Measurements from ENCODE around the gene CD40.

Gene CD40

DNA sequence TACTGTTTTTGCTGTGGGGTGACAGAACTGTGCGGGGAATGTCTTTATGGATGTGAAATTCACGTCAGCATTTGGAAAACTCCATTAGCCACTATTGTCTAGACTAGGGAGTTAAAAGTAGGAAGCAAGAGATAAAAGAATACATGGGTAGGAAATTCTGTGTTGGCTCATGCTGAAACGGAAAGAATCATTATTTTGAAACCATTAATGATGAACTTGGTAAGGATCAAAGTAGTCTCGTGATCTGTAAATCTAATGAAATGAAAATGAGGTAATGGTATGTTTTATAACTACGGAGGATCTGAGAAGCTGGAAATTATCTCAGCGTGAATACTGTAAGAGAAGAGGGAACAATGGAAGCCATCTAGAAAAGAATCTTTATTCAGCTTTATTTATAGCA, 11.1 kb upstream of the CD40 start:
- no peaks in the 10 kb centered on the region for H3K36me3 ChIP-seq
- intact Hi-C loops (cut with DNase I; ENCODE audit: low total_unique reads): loop anchor here (5.0 kb wide), 1 partner anchor 1680 kb away; the partner anchor contains the start of gene SULF2
- H3K27me3 ChIP-seq: peaks cover 0 to 37% of the 10 kb centered on the region in 2 donors
- no peak overlapping the region for H3K27ac ChIP-seq
- H3K9me3 ChIP-seq: no peaks in the 10 kb centered on the region
- no peak for DNase-seq
- H3K4me3 ChIP-seq: no peak overlapping the region
- H3K4me1 ChIP-seq: no peaks in the 10 kb centered on the region
- TF ChIP-seq, protein P1, sequence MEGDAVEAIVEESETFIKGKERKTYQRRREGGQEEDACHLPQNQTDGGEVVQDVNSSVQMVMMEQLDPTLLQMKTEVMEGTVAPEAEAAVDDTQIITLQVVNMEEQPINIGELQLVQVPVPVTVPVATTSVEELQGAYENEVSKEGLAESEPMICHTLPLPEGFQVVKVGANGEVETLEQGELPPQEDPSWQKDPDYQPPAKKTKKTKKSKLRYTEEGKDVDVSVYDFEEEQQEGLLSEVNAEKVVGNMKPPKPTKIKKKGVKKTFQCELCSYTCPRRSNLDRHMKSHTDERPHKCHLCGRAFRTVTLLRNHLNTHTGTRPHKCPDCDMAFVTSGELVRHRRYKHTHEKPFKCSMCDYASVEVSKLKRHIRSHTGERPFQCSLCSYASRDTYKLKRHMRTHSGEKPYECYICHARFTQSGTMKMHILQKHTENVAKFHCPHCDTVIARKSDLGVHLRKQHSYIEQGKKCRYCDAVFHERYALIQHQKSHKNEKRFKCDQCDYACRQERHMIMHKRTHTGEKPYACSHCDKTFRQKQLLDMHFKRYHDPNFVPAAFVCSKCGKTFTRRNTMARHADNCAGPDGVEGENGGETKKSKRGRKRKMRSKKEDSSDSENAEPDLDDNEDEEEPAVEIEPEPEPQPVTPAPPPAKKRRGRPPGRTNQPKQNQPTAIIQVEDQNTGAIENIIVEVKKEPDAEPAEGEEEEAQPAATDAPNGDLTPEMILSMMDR (IDR thresholded peaks at IDR 0.05): no peak

DNA sequence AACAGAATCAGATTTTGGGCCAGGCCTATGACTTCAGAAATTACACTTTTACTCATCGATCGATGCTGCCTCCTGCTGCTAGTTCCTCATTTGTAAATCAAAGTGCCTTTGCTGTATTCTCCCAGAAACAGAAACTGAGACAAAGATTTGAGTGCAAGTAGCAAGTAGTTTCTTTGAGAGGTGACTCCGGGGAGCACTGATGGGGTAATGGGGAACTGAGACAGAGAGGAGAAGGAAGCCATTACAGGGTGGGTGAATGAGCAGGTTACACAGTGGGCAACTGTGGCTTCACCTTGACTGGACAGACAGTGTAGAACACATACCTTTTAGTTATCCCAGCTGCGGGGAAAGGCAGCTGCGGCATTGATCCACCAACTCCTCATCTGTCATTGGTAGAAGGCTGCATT, 9.7 kb upstream of the CD40 start:
- Histone ChIP-seq H3K9me3 (no peaks in the 10 kb centered on the region), H3K27me3 (peaks cover 0 to 30% of the 10 kb centered on the region in 2 donors), H3K4me1 (no peaks in the 10 kb centered on the region), H3K27ac (no peak overlapping the region), H3K36me3 (no peaks in the 10 kb centered on the region), H3K4me3 (no peak overlapping the region)
- intact Hi-C loops (cut with DNase I; ENCODE audit: low total_unique reads): loop anchor here (5.0 kb wide), 1 partner anchor 1679 kb away; the partner anchor contains the start of gene SULF2
- DNase-seq: no peak
- TF ChIP-seq, protein P1 (IDR thresholded peaks at IDR 0.05): no peak

DNA sequence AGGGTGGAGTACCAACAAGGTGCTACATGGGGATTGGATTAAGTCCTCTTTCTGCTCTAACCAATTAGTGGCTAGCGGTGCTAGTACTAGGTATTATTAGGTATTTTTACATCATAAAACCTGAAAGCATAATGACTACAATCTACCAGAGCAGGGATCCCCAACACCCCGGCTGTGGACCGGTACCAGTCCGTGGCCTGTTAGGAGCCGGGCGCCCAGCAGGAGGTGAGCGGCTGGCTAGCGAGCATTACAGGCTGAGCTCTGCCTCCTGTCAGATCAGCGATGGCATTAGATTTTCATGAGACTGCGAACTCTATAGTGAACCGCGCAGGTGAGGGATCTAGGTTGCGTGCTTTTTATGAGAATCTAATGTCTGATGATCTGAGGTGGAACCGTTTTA, 9.1 kb upstream of the CD40 start:
- intact Hi-C loops (cut with DNase I; ENCODE audit: low total_unique reads): loop anchor here (5.0 kb wide), 1 partner anchor 1678 kb away; the partner anchor contains the start of gene SULF2
- H3K36me3 ChIP-seq: no peaks in the 10 kb centered on the region
- H3K9me3 ChIP-seq: no peaks in the 10 kb centered on the region
- H3K4me3 ChIP-seq: no peak overlapping the region
- H3K4me1 ChIP-seq: no peaks in the 10 kb centered on the region
- no peak overlapping the region for H3K27ac ChIP-seq
- no peak for DNase-seq
- H3K27me3 ChIP-seq: peaks cover 0 to 28% of the 10 kb centered on the region in 2 donors
- TF ChIP-seq, protein P1 (IDR thresholded peaks at IDR 0.05): no peak

DNA sequence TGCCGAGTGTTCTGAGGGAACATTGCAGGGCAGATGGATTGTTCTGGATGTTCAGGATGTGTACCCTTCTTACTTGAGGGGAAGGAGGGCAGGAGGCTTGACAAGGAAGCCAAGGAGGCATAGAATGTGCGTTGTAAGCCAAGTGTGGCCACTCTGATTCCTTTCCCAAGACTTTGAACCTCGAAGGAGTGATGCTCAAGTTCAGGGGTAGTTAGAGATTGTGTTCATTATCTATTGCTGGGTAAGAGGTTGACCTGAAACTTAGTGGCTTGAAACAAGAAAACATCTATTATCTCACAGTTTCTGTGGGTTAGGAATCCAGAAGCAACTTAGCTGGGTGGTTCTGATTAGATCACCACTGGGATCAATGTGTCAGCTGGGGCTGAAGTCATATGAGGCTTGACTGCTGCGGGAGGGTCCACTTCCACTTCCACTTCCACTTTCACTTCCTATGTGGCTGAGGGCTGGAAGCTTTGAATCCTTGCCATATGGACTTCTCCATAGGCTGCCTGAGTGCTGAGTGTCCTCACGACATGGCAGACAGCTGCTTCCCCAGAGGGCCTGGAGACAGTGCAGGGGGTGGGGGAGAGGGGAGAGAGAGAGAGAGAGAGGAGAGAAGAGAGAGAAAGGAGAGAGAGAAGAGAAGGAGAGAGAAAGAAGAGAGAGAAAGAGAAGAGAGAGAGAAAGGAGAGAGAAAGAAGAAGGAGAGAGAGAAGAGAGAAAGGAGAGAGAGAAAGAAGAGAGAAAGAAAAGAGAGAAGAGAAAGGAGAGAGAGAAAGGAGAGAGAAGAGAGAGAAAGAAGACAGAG, 6.9 kb upstream of the CD40 start:
- Histone ChIP-seq H3K27me3 (peaks cover 0 to 11% of the 10 kb centered on the region in 2 donors), H3K4me1 (no peaks in the 10 kb centered on the region), H3K4me3 (no peak overlapping the region), H3K9me3 (no peaks in the 10 kb centered on the region), H3K27ac (no peak overlapping the region), H3K36me3 (no peaks in the 10 kb centered on the region)
- intact Hi-C loops (cut with DNase I; ENCODE audit: low total_unique reads): loop anchor here (10.0 kb wide), 1 partner anchor 64 kb away; no protein-coding TSS in a partner anchor
- TF ChIP-seq, protein P1 (IDR thresholded peaks at IDR 0.05): no peak
- DNase-seq: peak; percentile 57 to 70

DNA sequence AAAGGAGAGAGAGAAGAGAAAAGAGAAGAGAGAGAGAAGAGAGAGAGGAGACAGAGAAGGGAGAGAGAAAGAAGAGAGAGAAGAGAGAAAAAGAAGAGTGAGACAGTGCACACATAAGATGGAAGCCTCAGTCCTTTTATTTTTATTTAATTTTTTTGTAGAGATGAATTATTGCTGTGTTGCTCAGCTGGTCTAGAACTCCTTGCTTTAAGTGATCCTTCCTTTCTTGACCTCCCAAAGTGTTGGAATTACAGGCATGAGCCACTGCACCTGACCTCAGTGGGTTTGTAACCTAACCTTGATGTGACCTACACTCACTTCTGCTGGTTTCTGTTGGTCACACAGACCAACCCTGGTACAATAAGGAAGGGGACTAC, 6.3 kb upstream of the CD40 start:
- no peak for DNase-seq
- H3K36me3 ChIP-seq: no peaks in the 10 kb centered on the region
- peaks cover 0 to under 1% (median 0%) of the 10 kb centered on the region in 4 donors for H3K4me1 ChIP-seq
- H3K4me3 ChIP-seq: no peak overlapping the region
- no peak overlapping the region for H3K27ac ChIP-seq
- peaks cover 0 to 6% of the 10 kb centered on the region in 2 donors for H3K27me3 ChIP-seq
- no peaks in the 10 kb centered on the region for H3K9me3 ChIP-seq
- TF ChIP-seq, protein P1 (IDR thresholded peaks at IDR 0.05): no peak
- intact Hi-C loops (cut with DNase I; ENCODE audit: low total_unique reads): loop anchor here (10.0 kb wide), 1 partner anchor 63 kb away; no protein-coding TSS in a partner anchor
